Osteocyte (in vitro differentiated cells): Measurements from ENCODE around the gene COX19. TPM values are rescaled to one million over a fixed set of nuclear protein-coding genes. Genes with fewer than 3 reads are reported as not detected.

Experiments used
- DNase-seq: peaks from one replicate; pipeline ENCODE4 v3.0.0; 2021; ENCODE audit warnings: mixed read lengths; ENCODE audit not compliant: unreplicated experiment; ENCODE audit errors: extremely low spot score
- H3K27ac Mint-ChIP-seq: one replicate; pipeline ENCODE4 v1.8.0; 2021; ENCODE audit warnings: mild to moderate bottlenecking, mixed read lengths; ENCODE audit not compliant: unreplicated experiment
- H3K27me3 Mint-ChIP-seq: one replicate; pipeline ENCODE4 v1.8.0; 2021; ENCODE audit warnings: mixed read lengths; ENCODE audit not compliant: unreplicated experiment
- H3K36me3 Mint-ChIP-seq: one replicate; pipeline ENCODE4 v1.8.0; 2021; ENCODE audit warnings: mixed read lengths; ENCODE audit not compliant: unreplicated experiment
- H3K4me1 Mint-ChIP-seq: one replicate; pipeline ENCODE4 v1.8.0; 2021; ENCODE audit warnings: mixed read lengths; ENCODE audit not compliant: unreplicated experiment
- H3K4me3 Mint-ChIP-seq: one replicate; pipeline ENCODE4 v1.8.0; 2021; ENCODE audit warnings: mild to moderate bottlenecking, moderate library complexity, mixed read lengths; ENCODE audit not compliant: unreplicated experiment
- H3K9me3 Mint-ChIP-seq: one replicate; pipeline ENCODE4 v1.8.0; 2021; ENCODE audit warnings: mixed read lengths; ENCODE audit not compliant: unreplicated experiment
- long read RNA-seq: library from polyadenylated mRNA; unstranded; transcript quantifications from one replicate; pipeline ENCODE4 v2.0.0, GENCODE V29; 2021
- total RNA-seq: library from RNA; stranded (reverse); gene quantifications from 2 replicates; pipeline ENCODE4 v1.2.1, GENCODE V29; 2021
- TF ChIP-seq, protein P1 (sequence below): fragments of 200-600 bp; sonication (generic); IDR thresholded peaks from 2 replicates; pipeline ENCODE4 v1.5.0; 2021; ENCODE audit warnings: antibody characterized with exemption, mild to moderate bottlenecking, moderate library complexity

COX19 gene, protein sequence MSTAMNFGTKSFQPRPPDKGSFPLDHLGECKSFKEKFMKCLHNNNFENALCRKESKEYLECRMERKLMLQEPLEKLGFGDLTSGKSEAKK
- total RNA-seq = 11.2 and 11.4 TPM in 2 replicates
- long read RNA-seq, transcript COX19-201 (3 exons, 3,666 nt) = major isoform, 19 of 23 reads
- long read RNA-seq, partial matches to known transcripts = 0 of 23 reads
- long read RNA-seq, other reads (novel, unspliced or antisense) = 4 of 23 reads

DNA sequence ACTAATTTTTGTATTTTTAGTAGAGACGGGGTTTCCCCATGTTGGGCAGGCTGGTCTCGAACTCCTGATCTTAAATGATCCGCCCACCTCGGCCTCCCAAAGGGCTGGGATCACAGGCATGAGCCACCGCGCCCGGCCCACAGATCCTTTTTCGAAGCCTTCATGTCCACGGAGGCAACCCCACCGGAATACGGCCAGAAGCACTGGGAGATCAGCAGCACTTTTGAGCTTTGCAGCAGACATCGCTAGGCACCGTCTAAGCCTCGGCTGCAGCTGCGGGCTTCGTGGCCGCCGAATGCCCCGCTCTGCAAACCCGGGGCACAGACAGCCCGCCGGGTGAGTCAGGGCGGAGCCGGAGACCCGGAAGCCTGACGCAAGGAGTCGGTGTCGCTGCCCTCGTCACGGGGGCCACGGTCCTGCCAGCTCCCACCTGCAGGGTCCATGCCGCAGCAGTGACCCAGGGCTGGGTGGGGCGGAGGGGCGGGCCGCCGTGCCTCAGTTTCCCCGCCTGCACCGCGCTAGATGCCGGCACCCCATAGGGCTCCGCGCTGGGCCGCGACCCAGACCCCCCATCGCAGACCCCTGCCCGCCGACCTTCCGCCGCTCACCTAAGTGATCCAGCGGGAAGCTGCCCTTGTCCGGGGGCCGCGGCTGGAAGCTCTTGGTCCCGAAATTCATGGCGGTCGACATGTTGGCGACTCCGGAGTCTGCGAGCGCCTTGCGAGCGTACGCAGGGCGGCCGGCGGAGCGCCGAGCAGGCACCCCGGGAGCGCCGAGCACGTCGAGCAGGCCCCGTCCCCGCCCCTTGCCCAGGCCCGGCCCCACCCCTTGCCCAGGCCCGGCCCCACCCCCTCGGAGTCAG, at the start of gene COX19:
TSS of gene COX19 (minus strand) at position 730 of the 862 bp plus-strand sequence. CDS start at position 690, 40 bp downstream.
- H3K4me1 Mint-ChIP-seq = peaks cover 26% of the 10 kb centered on the region
- peak; percentile 98 for DNase-seq
- H3K36me3 Mint-ChIP-seq = peaks cover 10% of the 10 kb centered on the region

GRCh38 chr7:1024331-1024841, 49.0 kb upstream of the COX19 start:
- H3K36me3 Mint-ChIP-seq = peaks cover 9% of the 10 kb centered on the region

More for the DNA sequence above, at the start of gene COX19:
- Mint-ChIP-seq H3K27me3 (no peaks in the 10 kb centered on the region), H3K4me3 (peak within 1 kb of the TSS; percentile 86), H3K9me3 (no peaks in the 10 kb centered on the region), H3K27ac (peak within 1 kb of the TSS; percentile 77)
- TF ChIP-seq, protein P1, sequence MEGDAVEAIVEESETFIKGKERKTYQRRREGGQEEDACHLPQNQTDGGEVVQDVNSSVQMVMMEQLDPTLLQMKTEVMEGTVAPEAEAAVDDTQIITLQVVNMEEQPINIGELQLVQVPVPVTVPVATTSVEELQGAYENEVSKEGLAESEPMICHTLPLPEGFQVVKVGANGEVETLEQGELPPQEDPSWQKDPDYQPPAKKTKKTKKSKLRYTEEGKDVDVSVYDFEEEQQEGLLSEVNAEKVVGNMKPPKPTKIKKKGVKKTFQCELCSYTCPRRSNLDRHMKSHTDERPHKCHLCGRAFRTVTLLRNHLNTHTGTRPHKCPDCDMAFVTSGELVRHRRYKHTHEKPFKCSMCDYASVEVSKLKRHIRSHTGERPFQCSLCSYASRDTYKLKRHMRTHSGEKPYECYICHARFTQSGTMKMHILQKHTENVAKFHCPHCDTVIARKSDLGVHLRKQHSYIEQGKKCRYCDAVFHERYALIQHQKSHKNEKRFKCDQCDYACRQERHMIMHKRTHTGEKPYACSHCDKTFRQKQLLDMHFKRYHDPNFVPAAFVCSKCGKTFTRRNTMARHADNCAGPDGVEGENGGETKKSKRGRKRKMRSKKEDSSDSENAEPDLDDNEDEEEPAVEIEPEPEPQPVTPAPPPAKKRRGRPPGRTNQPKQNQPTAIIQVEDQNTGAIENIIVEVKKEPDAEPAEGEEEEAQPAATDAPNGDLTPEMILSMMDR = no peak

GRCh38 chr7:1022801-1023465, 47.6 kb upstream of the COX19 start:
- H3K27ac Mint-ChIP-seq = no peak overlapping the region
- no peaks in the 10 kb centered on the region for H3K9me3 Mint-ChIP-seq
- TF ChIP-seq, protein P1 = no peak
- peaks cover 14% of the 10 kb centered on the region for H3K4me1 Mint-ChIP-seq
- no peak for DNase-seq
- no peak overlapping the region for H3K4me3 Mint-ChIP-seq
- H3K27me3 Mint-ChIP-seq = no peaks in the 10 kb centered on the region
- H3K36me3 Mint-ChIP-seq = peaks cover 13% of the 10 kb centered on the region

More at GRCh38 chr7:1024331-1024841, 49.0 kb upstream of the COX19 start:
- H3K27ac Mint-ChIP-seq = no peak overlapping the region
- H3K4me1 Mint-ChIP-seq = peaks cover 19% of the 10 kb centered on the region
- no peaks in the 10 kb centered on the region for H3K27me3 Mint-ChIP-seq
- H3K4me3 Mint-ChIP-seq = no peak overlapping the region
- H3K9me3 Mint-ChIP-seq = no peaks in the 10 kb centered on the region
- no peak for DNase-seq
- TF ChIP-seq, protein P1 = no peak

GRCh38 chr7:1022356-1022755, 47.0 kb upstream of the COX19 start:
- Mint-ChIP-seq H3K4me1 (peaks cover 12% of the 10 kb centered on the region), H3K4me3 (no peak overlapping the region)

More at GRCh38 chr7:1022356-1022755, 47.0 kb upstream of the COX19 start:
- no peak for DNase-seq
- Mint-ChIP-seq H3K27ac (no peak overlapping the region), H3K36me3 (peaks cover 13% of the 10 kb centered on the region), H3K27me3 (no peaks in the 10 kb centered on the region), H3K9me3 (no peaks in the 10 kb centered on the region)
- TF ChIP-seq, protein P1 = no peak
